Activated effector memory CD4-positive, alpha-beta T cell treated with Interleukin-2 at 50 U/mL for 16 hours (primary cell): ENCODE data around the gene SMAD2.
A peak's percentile ranks its signal among the peaks of the same experiment; 100 is the strongest.

ENCODE experiments used
- DNase-seq: peaks from one replicate; pipeline ENCODE4 v3.0.0-alpha.2; 2020

SMAD2 gene

GRCh38 chr18:47931718-47932103 is 1.3 kb upstream of the SMAD2 start:
- DNase-seq: no peak

- peak; percentile 91 for DNase-seq
These were observed 665 bp upstream of the SMAD2 start for GRCh38 chr18:47930931-47931717.

DNA sequence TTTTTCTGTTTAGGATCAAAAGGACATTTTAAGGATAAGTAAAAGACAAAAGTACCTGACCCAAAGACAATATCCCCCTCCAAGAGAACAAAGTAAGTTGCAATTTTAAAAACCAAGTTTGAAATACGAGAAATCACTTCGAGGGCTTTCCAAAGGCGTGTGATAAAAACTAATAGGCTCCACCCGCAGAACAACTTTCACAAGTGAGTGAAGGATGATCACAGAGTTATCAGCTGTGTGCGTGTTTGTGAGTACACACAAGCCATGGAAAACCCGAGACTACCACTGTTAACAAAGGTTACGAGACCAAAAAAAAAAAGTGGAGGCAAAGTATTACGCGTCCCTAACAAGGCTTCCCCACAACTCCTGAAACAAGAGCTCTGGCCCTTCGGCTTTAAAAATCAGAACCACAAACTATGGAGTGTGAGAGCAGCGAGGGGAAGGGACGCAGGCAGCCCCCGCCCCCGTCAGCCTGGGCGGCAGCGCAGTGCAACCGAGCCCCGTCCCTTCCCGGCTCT is 719 bp downstream of the SMAD2 start:
- no peak for DNase-seq

- no peak for DNase-seq
These were observed 2.0 kb downstream of the SMAD2 start for GRCh38 chr18:47928466-47928865.

- no peak for DNase-seq
These were observed 4.2 kb downstream of the SMAD2 start for GRCh38 chr18:47926101-47926850.

DNA sequence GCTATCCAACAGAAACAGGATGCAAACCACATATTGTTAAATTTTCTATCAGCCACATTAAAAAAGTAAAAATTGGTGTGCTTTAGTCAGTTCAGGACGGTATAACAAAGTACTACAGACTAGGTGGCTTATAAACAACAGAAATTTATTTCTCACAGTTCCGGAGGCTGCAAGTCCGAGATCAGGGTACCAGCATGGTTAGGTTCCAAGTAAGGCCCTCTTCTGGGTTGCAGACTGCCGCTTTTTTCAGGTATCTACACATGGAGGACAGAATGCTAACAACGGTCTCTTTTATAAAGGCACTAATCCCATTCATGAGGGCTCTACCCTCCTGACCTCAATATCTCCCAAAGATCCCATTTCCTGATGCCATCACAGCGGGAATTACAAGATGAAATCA is 10.5 kb downstream of the SMAD2 start:
- no peak for DNase-seq

GRCh38 chr18:47917923-47918610 is 12.4 kb downstream of the SMAD2 start:
- no peak for DNase-seq

DNA sequence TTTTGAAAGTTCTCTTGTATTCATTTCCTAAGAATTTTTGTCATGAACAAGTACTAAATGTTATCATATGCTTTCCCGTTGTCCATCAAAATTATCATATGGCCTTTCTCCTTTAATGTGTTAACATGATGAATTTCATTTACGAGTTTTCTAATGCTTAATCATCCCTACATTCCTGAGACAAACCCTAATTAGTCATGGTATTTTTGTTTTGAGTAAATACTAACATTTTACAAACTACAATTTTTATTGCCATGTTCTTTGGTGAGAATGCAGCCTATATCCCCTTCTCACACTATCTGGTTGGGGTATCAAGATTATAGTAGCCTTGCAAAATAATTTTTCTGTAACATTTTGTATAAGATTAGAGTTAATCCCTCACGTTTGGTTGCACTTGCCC is 14.5 kb downstream of the SMAD2 start:
- no peak for DNase-seq

DNA sequence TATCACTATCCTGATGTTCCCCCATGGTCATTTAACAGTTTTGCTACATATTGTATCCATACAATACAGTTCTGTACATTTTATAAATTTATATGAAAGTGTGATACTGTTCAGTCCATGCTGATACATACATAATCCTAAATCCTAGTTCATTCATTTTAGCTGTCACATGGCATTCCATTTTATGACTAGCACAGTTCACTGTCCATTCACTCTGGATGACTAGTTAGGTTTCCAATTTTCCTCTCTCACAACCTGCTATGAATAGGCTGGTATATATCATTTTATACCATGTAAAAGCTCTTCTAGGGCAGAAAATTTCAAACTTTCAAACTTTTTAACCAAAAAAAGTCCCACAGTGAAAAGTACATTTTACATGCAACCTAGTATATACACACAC is 15.2 kb downstream of the SMAD2 start:
- no peak for DNase-seq

DNA sequence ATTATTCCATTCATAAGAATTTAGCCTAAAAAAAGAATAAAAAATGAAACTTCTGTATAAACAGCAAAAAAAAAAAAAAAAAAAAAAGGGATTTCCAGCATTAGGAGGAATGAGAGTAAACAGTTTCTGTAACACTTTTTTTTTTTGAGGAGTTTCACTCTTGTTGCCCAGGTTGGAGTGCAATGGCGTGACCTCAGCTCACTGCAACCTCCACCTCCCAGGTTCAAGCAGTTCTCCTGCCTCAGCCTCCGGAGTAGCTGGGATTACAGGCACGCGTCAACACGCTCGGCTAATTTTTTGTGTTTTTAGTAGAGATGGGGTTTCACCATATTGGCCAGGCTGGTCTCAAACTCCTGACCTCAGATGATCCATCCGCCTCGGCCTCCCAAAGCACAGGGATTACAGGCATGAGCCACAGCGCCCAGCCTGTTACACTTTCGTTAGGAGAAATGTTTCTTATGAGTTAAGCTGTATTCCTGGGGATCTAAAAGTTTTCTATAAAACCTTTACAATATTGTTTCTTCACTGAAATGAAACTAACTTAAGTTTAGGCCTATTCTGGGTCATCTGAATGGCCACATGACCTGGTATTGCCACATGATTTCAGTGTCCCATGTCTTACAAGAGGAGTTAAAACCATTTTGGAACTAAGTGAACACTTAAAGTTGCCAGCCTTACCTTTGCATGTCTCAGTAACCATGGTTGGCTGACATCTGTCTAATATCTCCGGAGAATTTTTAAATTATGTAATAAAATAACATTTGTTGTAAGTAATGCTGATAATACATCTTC is 17.5 kb downstream of the SMAD2 start:
- no peak for DNase-seq

- no peak for DNase-seq
These were observed 18.1 kb downstream of the SMAD2 start for GRCh38 chr18:47912343-47912742.

- DNase-seq: no peak
These were observed 18.6 kb downstream of the SMAD2 start for GRCh38 chr18:47911877-47912276.

- no peak for DNase-seq
These were observed 21.0 kb downstream of the SMAD2 start for GRCh38 chr18:47909484-47909883.

GRCh38 chr18:47908592-47908991 is 21.9 kb downstream of the SMAD2 start:
- no peak for DNase-seq

DNA sequence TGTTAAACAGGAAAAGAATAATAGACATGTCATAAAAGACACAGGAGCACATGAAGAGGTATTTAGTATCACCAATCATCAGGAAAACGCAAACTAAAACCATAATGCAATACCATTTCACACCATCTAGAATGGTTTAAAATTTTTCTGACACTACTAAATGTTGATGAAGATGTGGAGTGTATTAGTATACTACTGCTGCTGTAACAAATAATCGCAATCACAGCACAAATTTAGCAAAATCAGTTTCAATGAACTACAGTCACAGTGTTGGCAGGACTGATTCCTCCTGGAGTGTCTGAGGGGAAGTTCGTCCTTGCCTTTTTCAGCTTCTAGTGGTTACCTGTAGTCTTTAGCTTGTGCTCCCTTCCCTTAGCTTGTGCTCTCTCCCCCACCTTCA is 24.1 kb downstream of the SMAD2 start:
- DNase-seq: no peak

- DNase-seq: no peak
These were observed 26.6 kb downstream of the SMAD2 start for GRCh38 chr18:47903809-47904208.

DNA sequence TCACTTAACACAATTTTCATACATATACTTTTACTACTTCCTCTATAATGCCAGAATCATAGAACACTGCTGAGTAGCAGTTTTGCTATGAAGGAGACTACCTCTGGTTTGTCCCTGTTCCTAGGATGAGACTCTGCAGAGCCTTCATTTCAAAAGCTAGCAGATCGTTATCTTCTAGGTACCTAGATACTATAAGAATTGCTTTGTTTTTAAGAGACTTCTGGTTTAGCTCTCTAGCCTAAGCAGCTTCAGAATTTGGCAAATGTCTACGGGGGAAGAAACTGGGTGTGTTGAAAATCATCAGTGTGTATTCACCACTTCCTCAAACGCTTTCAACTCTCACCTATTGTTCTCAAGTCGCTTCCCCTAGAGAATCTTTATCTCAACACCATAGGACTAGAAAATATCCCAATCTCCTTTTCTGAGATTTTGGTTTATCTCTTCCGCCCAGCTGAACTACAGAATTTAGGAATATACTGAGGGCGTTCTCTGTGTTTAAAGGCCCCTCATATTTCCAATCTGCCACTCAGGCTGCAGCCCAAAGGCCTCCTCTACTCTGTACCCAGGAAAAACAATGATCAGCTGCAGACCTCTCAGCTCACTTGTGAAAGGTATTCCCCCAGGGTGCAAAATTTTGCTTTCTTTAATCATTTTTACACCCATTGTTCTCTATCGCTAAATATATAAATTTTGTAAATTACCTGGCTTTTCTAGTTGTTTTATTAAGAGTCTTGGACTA is 28.7 kb downstream of the SMAD2 start:
- no peak for DNase-seq

- DNase-seq: no peak
These were observed 31.2 kb downstream of the SMAD2 start for GRCh38 chr18:47899107-47899840.

GRCh38 chr18:47898696-47899095 is 31.8 kb downstream of the SMAD2 start:
- no peak for DNase-seq

GRCh38 chr18:47898055-47898454 is 32.4 kb downstream of the SMAD2 start:
- DNase-seq: no peak

DNA sequence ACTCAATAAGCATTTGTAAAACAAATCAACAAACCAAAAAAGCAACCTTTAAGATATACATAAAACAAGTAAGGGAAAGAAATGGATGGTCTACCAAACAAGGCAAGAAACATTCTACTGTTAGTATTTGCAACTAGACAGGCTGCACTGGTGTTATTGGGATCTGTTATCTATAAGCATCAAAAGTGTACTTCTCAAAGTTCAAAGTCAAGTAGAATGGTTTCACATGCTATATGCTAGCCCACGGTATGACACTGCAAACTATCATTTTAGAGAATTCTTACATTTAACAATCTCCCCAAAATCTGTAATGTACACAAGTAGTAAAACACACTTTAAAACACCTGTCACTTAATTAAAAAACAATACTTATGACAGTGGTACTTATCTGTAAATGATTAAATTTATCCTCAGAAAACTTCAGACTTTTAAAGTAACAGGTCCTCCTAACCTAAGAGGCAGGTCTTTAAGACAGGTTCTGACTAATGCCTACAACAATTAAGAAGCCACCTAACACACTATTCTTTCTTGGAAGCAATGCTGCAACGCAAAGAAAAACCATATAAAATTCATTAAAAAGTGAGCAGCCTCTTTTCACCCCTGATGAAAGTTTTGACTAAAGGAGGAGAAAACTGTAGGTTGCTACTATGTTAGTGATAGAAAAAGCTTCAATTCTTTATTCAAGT is 34.8 kb downstream of the SMAD2 start:
- DNase-seq: no peak
